DOHH2 (cell line): Measurements from ENCODE around the gene FLYWCH2.

ENCODE experiments used
- EZH2phosphoT487 ChIP-seq: fragments of 200-600 bp; sonication (generic); IDR thresholded peaks from 2 replicates; pipeline ENCODE4 v1.6.1; 2017; ENCODE audit warnings: borderline replicate concordance, mild to moderate bottlenecking, antibody characterized with exemption, low read length, moderate library complexity, mixed read lengths
- TF ChIP-seq, protein P1 (sequence below): fragments of 200-600 bp; sonication (generic); IDR thresholded peaks from one replicate; pipeline ENCODE4 v1.5.1; 2014; ENCODE audit warnings: antibody characterized with exemption, mild to moderate bottlenecking, low read depth, low read length; ENCODE audit not compliant: poor library complexity, severe bottlenecking

DNA sequence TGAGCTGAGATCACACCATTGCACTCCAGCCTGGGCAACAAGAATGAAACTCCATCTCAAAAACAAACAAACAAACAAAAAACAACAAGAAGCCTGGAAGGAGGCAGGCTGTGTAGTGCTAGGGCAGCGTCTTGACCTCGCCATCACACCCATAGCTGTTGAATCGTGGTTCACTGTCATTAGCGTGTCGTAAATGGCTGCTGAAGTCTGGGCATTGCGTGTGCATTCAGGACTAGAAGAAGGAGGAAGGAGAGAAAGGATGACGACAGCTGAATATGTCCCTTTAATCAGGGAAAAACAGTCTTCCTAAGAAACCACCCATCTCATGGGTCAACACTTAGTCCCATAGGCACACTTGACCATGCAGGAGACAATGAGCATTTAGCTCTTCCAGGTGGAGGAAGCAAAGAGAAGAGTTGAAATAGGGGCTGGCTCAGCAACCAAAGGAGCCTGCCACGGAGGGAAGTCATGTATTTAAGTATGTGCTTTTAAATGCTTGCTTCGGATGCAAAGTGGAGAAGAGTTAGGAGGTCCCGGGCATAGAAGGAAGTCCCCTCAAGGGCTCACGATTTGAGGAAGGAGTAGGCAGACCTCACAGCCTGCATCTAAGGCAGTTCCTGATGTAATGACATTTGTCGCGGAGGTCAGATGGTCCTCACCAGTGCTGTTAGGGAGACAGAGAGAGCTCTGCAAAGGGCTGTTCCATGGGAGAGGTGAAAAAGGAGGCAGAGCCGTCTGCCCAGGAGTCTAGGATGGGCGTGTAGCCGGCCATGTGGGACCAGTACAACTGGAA lies 33.9 kb upstream of the FLYWCH2 start:
- TF ChIP-seq, protein P1, sequence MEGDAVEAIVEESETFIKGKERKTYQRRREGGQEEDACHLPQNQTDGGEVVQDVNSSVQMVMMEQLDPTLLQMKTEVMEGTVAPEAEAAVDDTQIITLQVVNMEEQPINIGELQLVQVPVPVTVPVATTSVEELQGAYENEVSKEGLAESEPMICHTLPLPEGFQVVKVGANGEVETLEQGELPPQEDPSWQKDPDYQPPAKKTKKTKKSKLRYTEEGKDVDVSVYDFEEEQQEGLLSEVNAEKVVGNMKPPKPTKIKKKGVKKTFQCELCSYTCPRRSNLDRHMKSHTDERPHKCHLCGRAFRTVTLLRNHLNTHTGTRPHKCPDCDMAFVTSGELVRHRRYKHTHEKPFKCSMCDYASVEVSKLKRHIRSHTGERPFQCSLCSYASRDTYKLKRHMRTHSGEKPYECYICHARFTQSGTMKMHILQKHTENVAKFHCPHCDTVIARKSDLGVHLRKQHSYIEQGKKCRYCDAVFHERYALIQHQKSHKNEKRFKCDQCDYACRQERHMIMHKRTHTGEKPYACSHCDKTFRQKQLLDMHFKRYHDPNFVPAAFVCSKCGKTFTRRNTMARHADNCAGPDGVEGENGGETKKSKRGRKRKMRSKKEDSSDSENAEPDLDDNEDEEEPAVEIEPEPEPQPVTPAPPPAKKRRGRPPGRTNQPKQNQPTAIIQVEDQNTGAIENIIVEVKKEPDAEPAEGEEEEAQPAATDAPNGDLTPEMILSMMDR: no peak
- TF ChIP-seq EZH2phosphoT487: no peak
